Activated CD4-positive, alpha-beta T cell treated with anti-CD3 and anti-CD28 coated beads, Interleukin-2, amount 10 ng/mL, durations not matched to agents 7 days and 5 days (primary cell): ENCODE data around the gene PLA2G2D. TPM values are rescaled to one million over a fixed set of nuclear protein-coding genes. Genes with fewer than 3 reads are reported as not detected.

Experiments
- CTCF ChIA-PET: fragments of 350-600 bp; sonication (Branson Sonifier 250); formaldehyde crosslinking; loops from one replicate; lab custom pipeline; 2021; ENCODE audit warnings: antibody characterized with exemption; lab: Charles Lee
- POLR2A ChIA-PET: fragments of 350-600 bp; sonication (Branson Sonifier 250); formaldehyde crosslinking; loops from one replicate; lab custom pipeline; 2021; ENCODE audit warnings: antibody characterized with exemption; lab: Charles Lee
- DNase-seq: peaks from one replicate; pipeline ENCODE4 v3.0.0-alpha.2; 2020
- H3K27ac Mint-ChIP-seq: one replicate; pipeline ENCODE4 v1.8.0; 2021; ENCODE audit warnings: mild to moderate bottlenecking, moderate library complexity, mixed read lengths
- H3K27me3 Mint-ChIP-seq: one replicate; pipeline ENCODE4 v1.8.0; 2021; ENCODE audit warnings: mixed read lengths
- H3K36me3 Mint-ChIP-seq: one replicate; pipeline ENCODE4 v1.8.0; 2021; ENCODE audit warnings: low read depth, mixed read lengths
- H3K4me1 Mint-ChIP-seq: one replicate; pipeline ENCODE4 v1.8.0; 2021; ENCODE audit warnings: mixed read lengths
- H3K4me3 Mint-ChIP-seq: one replicate; pipeline ENCODE4 v1.8.0; 2021; ENCODE audit warnings: mild to moderate bottlenecking, moderate library complexity, mixed read lengths
- H3K9me3 Mint-ChIP-seq: one replicate; pipeline ENCODE4 v1.8.0; 2021; ENCODE audit warnings: mixed read lengths
- total RNA-seq, 2 experiments: library from RNA; stranded (reverse); gene quantifications; one replicate each; pipeline ENCODE4 v1.2.3, GENCODE V29; 2021

Gene PLA2G2D
- total RNA-seq, 2 experiments from 2014 or later: not detected

- H3K27ac Mint-ChIP-seq: no peak overlapping the region
- H3K4me3 Mint-ChIP-seq: no peak overlapping the region
- no peaks in the 10 kb centered on the region for H3K36me3 Mint-ChIP-seq
- peaks cover 2% of the 10 kb centered on the region for H3K27me3 Mint-ChIP-seq
- no peaks in the 10 kb centered on the region for H3K4me1 Mint-ChIP-seq
- CTCF ChIA-PET: interaction anchor here (0.6 kb wide), 1 partner anchor 27 kb away, joined by 3 read pairs; no protein-coding TSS in a partner anchor
- DNase-seq: no peak
- POLR2A ChIA-PET: no interaction called here
- no peaks in the 10 kb centered on the region for H3K9me3 Mint-ChIP-seq
These were observed 31.7 kb downstream of the PLA2G2D start for GRCh38 chr1:20087668-20088067.

GRCh38 chr1:20086800-20087199 lies 32.5 kb downstream of the PLA2G2D start:
- Mint-ChIP-seq H3K4me1 (peaks cover 1% of the 10 kb centered on the region), H3K36me3 (no peaks in the 10 kb centered on the region), H3K4me3 (no peak overlapping the region), H3K9me3 (no peaks in the 10 kb centered on the region), H3K27ac (no peak overlapping the region), H3K27me3 (peaks cover 2% of the 10 kb centered on the region)
- CTCF ChIA-PET: interaction anchor here (0.6 kb wide), 1 partner anchor 319 kb away, joined by 3 read pairs; no protein-coding TSS in a partner anchor
- POLR2A ChIA-PET: no interaction called here
- DNase-seq: no peak

GRCh38 chr1:20083178-20083944 lies 36.0 kb downstream of the PLA2G2D start:
- H3K27ac Mint-ChIP-seq: no peak overlapping the region
- H3K9me3 Mint-ChIP-seq: no peaks in the 10 kb centered on the region
- CTCF ChIA-PET: no interaction called here
- H3K27me3 Mint-ChIP-seq: peaks cover 19% of the 10 kb centered on the region
- no peaks in the 10 kb centered on the region for H3K36me3 Mint-ChIP-seq
- DNase-seq: no peak
- H3K4me3 Mint-ChIP-seq: no peak overlapping the region
- peaks cover 12% of the 10 kb centered on the region for H3K4me1 Mint-ChIP-seq
- POLR2A ChIA-PET: interaction anchor here (0.7 kb wide), 1 partner anchor 32 kb away, joined by 3 read pairs; no protein-coding TSS in a partner anchor

- Mint-ChIP-seq H3K4me3 (no peak overlapping the region), H3K9me3 (no peaks in the 10 kb centered on the region)
These were observed 36.6 kb downstream of the PLA2G2D start for GRCh38 chr1:20082772-20083171.

GRCh38 chr1:20081353-20081810 lies 38.0 kb downstream of the PLA2G2D start:
- Mint-ChIP-seq H3K27me3 (peaks cover 31% of the 10 kb centered on the region), H3K4me1 (peaks cover 12% of the 10 kb centered on the region), H3K36me3 (no peaks in the 10 kb centered on the region), H3K9me3 (no peaks in the 10 kb centered on the region), H3K4me3 (no peak overlapping the region), H3K27ac (no peak overlapping the region)
- no peak for DNase-seq
- ChIA-PET POLR2A (no interaction called here), CTCF (no interaction called here)

More at GRCh38 chr1:20082772-20083171, 36.6 kb downstream of the PLA2G2D start:
- Mint-ChIP-seq H3K4me1 (peaks cover 12% of the 10 kb centered on the region), H3K36me3 (no peaks in the 10 kb centered on the region), H3K27ac (no peak overlapping the region), H3K27me3 (peaks cover 25% of the 10 kb centered on the region)
- no peak for DNase-seq
- ChIA-PET POLR2A (no interaction called here), CTCF (no interaction called here)

GRCh38 chr1:20080441-20081352 lies 38.6 kb downstream of the PLA2G2D start:
- peaks cover 12% of the 10 kb centered on the region for H3K4me1 Mint-ChIP-seq
- POLR2A ChIA-PET: no interaction called here
- no peaks in the 10 kb centered on the region for H3K36me3 Mint-ChIP-seq
- H3K9me3 Mint-ChIP-seq: no peaks in the 10 kb centered on the region
- CTCF ChIA-PET: no interaction called here
- H3K27ac Mint-ChIP-seq: no peak overlapping the region
- peaks cover 31% of the 10 kb centered on the region for H3K27me3 Mint-ChIP-seq
- DNase-seq: peak; percentile 14
- H3K4me3 Mint-ChIP-seq: no peak overlapping the region

GRCh38 chr1:20079661-20080305 lies 39.6 kb downstream of the PLA2G2D start:
- no peaks in the 10 kb centered on the region for H3K36me3 Mint-ChIP-seq
- H3K4me3 Mint-ChIP-seq: no peak overlapping the region
- POLR2A ChIA-PET: no interaction called here
- H3K9me3 Mint-ChIP-seq: no peaks in the 10 kb centered on the region
- DNase-seq: no peak
- CTCF ChIA-PET: interaction anchor here (1.2 kb wide), 1 partner anchor 9 kb away, joined by 3 read pairs; no protein-coding TSS in a partner anchor
- H3K4me1 Mint-ChIP-seq: peaks cover 12% of the 10 kb centered on the region
- H3K27ac Mint-ChIP-seq: no peak overlapping the region
- H3K27me3 Mint-ChIP-seq: peaks cover 31% of the 10 kb centered on the region

GRCh38 chr1:20078711-20079110 lies 40.6 kb downstream of the PLA2G2D start:
- DNase-seq: no peak
- ChIA-PET CTCF (interaction anchor here (0.6 to 1.2 kb wide), 2 partner anchors 10 to 23 kb away, joined by 3 read pairs; no protein-coding TSS in a partner anchor), POLR2A (no interaction called here)
- peaks cover 31% of the 10 kb centered on the region for H3K27me3 Mint-ChIP-seq
- no peak overlapping the region for H3K27ac Mint-ChIP-seq
- H3K4me3 Mint-ChIP-seq: no peak overlapping the region
- peaks cover 12% of the 10 kb centered on the region for H3K4me1 Mint-ChIP-seq
- no peaks in the 10 kb centered on the region for H3K9me3 Mint-ChIP-seq
- H3K36me3 Mint-ChIP-seq: no peaks in the 10 kb centered on the region

- Mint-ChIP-seq H3K4me1 (peaks cover 12% of the 10 kb centered on the region), H3K27ac (no peak overlapping the region), H3K9me3 (no peaks in the 10 kb centered on the region), H3K36me3 (no peaks in the 10 kb centered on the region), H3K4me3 (no peak overlapping the region), H3K27me3 (peaks cover 31% of the 10 kb centered on the region)
- POLR2A ChIA-PET: no interaction called here
- CTCF ChIA-PET: no interaction called here
- DNase-seq: no peak
These were observed 41.1 kb downstream of the PLA2G2D start for GRCh38 chr1:20078171-20078651.

GRCh38 chr1:20076710-20077461 lies 42.5 kb downstream of the PLA2G2D start:
- H3K27me3 Mint-ChIP-seq: peaks cover 30% of the 10 kb centered on the region
- H3K4me3 Mint-ChIP-seq: no peak overlapping the region
- no peaks in the 10 kb centered on the region for H3K36me3 Mint-ChIP-seq
- H3K4me1 Mint-ChIP-seq: peaks cover 11% of the 10 kb centered on the region
- H3K9me3 Mint-ChIP-seq: no peaks in the 10 kb centered on the region
- ChIA-PET POLR2A (no interaction called here), CTCF (interaction anchor here (1.2 kb wide), 1 partner anchor 10 kb away, joined by 3 read pairs; no protein-coding TSS in a partner anchor)
- DNase-seq: no peak
- H3K27ac Mint-ChIP-seq: no peak overlapping the region

GRCh38 chr1:20076223-20076622 lies 43.1 kb downstream of the PLA2G2D start:
- H3K9me3 Mint-ChIP-seq: no peaks in the 10 kb centered on the region
- H3K27me3 Mint-ChIP-seq: peaks cover 27% of the 10 kb centered on the region
- DNase-seq: no peak
- peaks cover 9% of the 10 kb centered on the region for H3K4me1 Mint-ChIP-seq
- no peak overlapping the region for H3K4me3 Mint-ChIP-seq
- POLR2A ChIA-PET: no interaction called here
- no peaks in the 10 kb centered on the region for H3K36me3 Mint-ChIP-seq
- CTCF ChIA-PET: interaction anchor here (1.2 kb wide), 1 partner anchor 10 kb away, joined by 3 read pairs; no protein-coding TSS in a partner anchor
- no peak overlapping the region for H3K27ac Mint-ChIP-seq
